DND-41 (cell line): ENCODE measurements around the gene PDE1C.

Source experiments
- ATAC-seq: fragments of 200-7000 bp; cut with Tn5 transposase; 3 replicates; pipeline ENCODE4 v1.9.1; 2021; ENCODE audit warnings: low read depth; ENCODE audit not compliant: insufficient read depth
- DNase-seq: peaks from one replicate; pipeline ENCODE4 v3.0.0-alpha.2; 2020
- H2AFZ ChIP-seq: 2 replicates; pipeline ENCODE4 v1.6.0; 2012; ENCODE audit warnings: low read depth, low read length
- H3K27ac ChIP-seq: 2 replicates; pipeline ENCODE4 v1.5.1; 2012; ENCODE audit warnings: low read length, inconsistent platforms
- H3K27me3 ChIP-seq: fragments of 200-600 bp; sonication (generic); 2 replicates; pipeline ENCODE4 v1.6.0; 2012; ENCODE audit warnings: low read length, mild to moderate bottlenecking, inconsistent platforms; ENCODE audit not compliant: insufficient read depth, poor library complexity
- H3K36me3 ChIP-seq: 2 replicates; pipeline ENCODE4 v1.5.1; 2012; ENCODE audit warnings: low read length, inconsistent platforms; ENCODE audit not compliant: insufficient read depth
- H3K4me1 ChIP-seq: 2 replicates; pipeline ENCODE4 v1.5.1; 2012; ENCODE audit warnings: mild to moderate bottlenecking, low read length; ENCODE audit not compliant: insufficient read depth
- H3K4me2 ChIP-seq: 2 replicates; pipeline ENCODE4 v1.6.0; 2012; ENCODE audit warnings: mild to moderate bottlenecking, moderate library complexity, low read length, inconsistent platforms; ENCODE audit not compliant: insufficient read depth
- H3K4me3 ChIP-seq, 2 experiments: fragments of 200-600 bp in 1 of 2; shearing (Covaris generic) in 1 of 2; 2 replicates each; pipeline ENCODE4 v1.5.1; 2012 to 2016; ENCODE audit warnings: inconsistent platforms in 2 of 2, low read length in 2 of 2, mild to moderate bottlenecking in 2 of 2, low read depth in 1 of 2, moderate library complexity in 1 of 2
- H3K79me2 ChIP-seq: 2 replicates; pipeline ENCODE4 v1.6.0; 2012; ENCODE audit warnings: low read length, inconsistent platforms; ENCODE audit not compliant: insufficient read depth
- H3K9ac ChIP-seq: 2 replicates; pipeline ENCODE4 v1.6.0; 2012; ENCODE audit warnings: low read depth, mild to moderate bottlenecking, inconsistent platforms, low read length, moderate library complexity
- H3K9me3 ChIP-seq: 2 replicates; pipeline ENCODE4 v1.5.1; 2012; ENCODE audit warnings: low read length, moderate library complexity, mild to moderate bottlenecking, inconsistent platforms; ENCODE audit not compliant: insufficient read depth, severe bottlenecking
- H4K20me1 ChIP-seq: 2 replicates; pipeline ENCODE4 v1.6.0; 2012; ENCODE audit warnings: low read length; ENCODE audit not compliant: insufficient read depth
- EZH2 ChIP-seq: IDR thresholded peaks from 3 replicates; pipeline ENCODE4 v1.6.1; 2012; ENCODE audit warnings: borderline replicate concordance, low read depth, mild to moderate bottlenecking, moderate library complexity, low read length, inconsistent platforms; ENCODE audit not compliant: severe bottlenecking
- TF ChIP-seq, protein P1 (sequence below): IDR thresholded peaks from 2 replicates; pipeline ENCODE4 v1.5.1; 2012; ENCODE audit warnings: borderline replicate concordance, low read length, moderate library complexity, mild to moderate bottlenecking; ENCODE audit not compliant: poor library complexity, severe bottlenecking; ENCODE audit errors: extremely low read depth

PDE1C gene

DNA sequence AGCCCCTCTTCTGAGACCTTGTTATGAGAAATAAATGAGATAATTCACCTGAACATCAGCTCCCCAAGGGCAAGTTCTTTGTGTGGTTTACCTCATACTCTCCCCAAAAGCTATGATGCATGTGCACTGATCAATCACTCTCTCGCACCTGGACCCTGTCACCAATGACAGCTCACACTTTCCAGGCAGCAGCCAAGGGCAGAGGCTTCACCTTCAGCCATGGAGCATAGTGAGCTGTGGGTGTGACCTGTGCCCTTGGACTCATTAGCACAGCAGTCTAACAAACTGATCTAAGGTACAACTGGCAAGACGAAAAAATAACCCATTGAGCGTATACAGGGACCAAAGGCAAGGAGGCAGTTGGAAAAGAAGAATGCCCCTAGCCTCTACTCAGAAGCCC is 17.0 kb downstream of the PDE1C start:
- no peak overlapping the region for H3K9ac ChIP-seq
- no peaks in the 10 kb centered on the region for H4K20me1 ChIP-seq
- DNase-seq (no peak), ATAC-seq (no peak)
- H3K4me2 ChIP-seq: no peak overlapping the region
- H3K27me3 ChIP-seq: peaks cover 3% of the 10 kb centered on the region
- no peaks in the 10 kb centered on the region for H3K36me3 ChIP-seq
- H3K9me3 ChIP-seq: no peaks in the 10 kb centered on the region
- H3K4me1 ChIP-seq: no peaks in the 10 kb centered on the region
- H3K79me2 ChIP-seq: no peaks in the 10 kb centered on the region
- TF ChIP-seq, protein P1, sequence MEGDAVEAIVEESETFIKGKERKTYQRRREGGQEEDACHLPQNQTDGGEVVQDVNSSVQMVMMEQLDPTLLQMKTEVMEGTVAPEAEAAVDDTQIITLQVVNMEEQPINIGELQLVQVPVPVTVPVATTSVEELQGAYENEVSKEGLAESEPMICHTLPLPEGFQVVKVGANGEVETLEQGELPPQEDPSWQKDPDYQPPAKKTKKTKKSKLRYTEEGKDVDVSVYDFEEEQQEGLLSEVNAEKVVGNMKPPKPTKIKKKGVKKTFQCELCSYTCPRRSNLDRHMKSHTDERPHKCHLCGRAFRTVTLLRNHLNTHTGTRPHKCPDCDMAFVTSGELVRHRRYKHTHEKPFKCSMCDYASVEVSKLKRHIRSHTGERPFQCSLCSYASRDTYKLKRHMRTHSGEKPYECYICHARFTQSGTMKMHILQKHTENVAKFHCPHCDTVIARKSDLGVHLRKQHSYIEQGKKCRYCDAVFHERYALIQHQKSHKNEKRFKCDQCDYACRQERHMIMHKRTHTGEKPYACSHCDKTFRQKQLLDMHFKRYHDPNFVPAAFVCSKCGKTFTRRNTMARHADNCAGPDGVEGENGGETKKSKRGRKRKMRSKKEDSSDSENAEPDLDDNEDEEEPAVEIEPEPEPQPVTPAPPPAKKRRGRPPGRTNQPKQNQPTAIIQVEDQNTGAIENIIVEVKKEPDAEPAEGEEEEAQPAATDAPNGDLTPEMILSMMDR: no peak
- TF ChIP-seq EZH2: no peak
- H3K4me3 ChIP-seq: no peak overlapping the region
- H2AFZ ChIP-seq: no peak overlapping the region
- H3K27ac ChIP-seq: no peak overlapping the region

DNA sequence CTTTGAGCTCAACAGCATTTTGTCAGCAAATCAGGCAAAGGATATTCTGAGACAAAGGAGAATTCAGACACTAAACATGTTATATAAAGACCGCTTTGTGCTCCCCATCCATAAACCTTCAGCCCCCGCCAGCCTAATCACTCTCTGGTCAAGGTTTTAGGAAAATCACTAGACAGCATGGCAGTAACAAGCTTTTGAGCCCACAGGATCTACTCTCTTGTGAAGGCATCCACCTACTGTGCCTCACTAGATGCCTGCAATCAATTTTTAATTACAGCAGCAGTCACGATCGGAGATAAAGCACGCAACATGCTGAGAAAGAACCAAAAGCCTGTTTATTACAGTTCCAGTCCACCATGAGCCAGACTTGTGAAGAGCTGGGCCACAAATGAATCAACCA is 19.1 kb downstream of the PDE1C start:
- no peaks in the 10 kb centered on the region for H3K9me3 ChIP-seq
- no peak overlapping the region for H3K4me2 ChIP-seq
- no peak overlapping the region for H3K9ac ChIP-seq
- no peaks in the 10 kb centered on the region for H3K27me3 ChIP-seq
- H3K27ac ChIP-seq: no peak overlapping the region
- H3K4me3 ChIP-seq: no peak overlapping the region
- TF ChIP-seq, protein P1: no peak
- H3K79me2 ChIP-seq: no peaks in the 10 kb centered on the region
- ATAC-seq (no peak), DNase-seq (no peak)
- no peak overlapping the region for H2AFZ ChIP-seq
- H3K4me1 ChIP-seq: no peaks in the 10 kb centered on the region
- H3K36me3 ChIP-seq: no peaks in the 10 kb centered on the region
- H4K20me1 ChIP-seq: no peaks in the 10 kb centered on the region

DNA sequence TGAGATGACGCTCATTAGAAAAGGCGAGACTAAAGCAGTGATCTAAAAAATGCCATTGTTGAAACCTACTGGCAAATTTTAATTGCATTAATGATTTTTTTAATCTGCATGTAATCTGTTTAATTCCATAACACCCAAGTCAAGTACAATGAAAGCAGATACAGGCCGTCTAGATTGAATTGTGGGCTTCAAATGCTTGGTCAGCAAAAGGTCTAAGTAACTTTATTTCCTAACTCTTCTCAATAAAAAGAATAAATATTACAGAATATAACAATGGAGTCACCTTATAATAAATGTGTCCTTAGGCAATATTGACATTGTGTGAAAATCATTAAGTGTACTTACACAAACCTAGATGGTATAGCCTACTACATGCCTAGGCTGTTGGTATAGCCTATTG is 20.6 kb downstream of the PDE1C start:
- Histone ChIP-seq H3K9ac (no peak overlapping the region), H3K4me3 (no peak overlapping the region), H2AFZ (no peak overlapping the region), H3K79me2 (no peaks in the 10 kb centered on the region), H3K4me2 (no peak overlapping the region), H3K9me3 (no peaks in the 10 kb centered on the region), H3K27ac (no peak overlapping the region), H3K36me3 (no peaks in the 10 kb centered on the region), H4K20me1 (no peaks in the 10 kb centered on the region), H3K27me3 (no peaks in the 10 kb centered on the region), H3K4me1 (no peaks in the 10 kb centered on the region)
- no peak for ATAC-seq
- TF ChIP-seq, protein P1: no peak
- TF ChIP-seq EZH2: no peak
- DNase-seq: no peak

DNA sequence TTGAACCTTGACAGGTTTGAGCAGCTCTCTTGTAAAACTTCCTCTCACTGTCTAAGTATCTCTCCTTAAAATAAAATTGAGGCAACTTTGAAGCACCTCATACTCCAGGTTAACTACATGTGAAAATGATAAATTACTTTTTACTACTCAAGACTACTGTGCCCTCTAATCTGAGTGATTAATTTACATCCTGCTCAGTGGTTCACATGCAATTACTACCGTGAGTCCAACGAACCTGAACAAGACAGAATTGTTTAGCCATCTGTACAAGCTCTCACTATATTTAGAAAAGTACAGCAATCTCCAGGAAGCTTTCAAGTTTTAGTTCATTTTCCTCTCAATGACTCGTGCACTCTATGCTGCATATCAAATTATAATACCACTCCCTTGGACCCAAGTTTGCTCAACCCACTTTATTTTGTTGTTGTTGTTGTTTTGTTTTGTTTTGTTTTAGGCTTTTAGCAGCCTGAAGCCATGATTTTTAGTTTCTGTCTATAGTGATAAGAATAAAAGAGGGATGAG is 21.2 kb downstream of the PDE1C start:
- no peaks in the 10 kb centered on the region for H4K20me1 ChIP-seq
- ATAC-seq (no peak), DNase-seq (no peak)
- no peaks in the 10 kb centered on the region for H3K27me3 ChIP-seq
- H3K27ac ChIP-seq: no peak overlapping the region
- no peaks in the 10 kb centered on the region for H3K79me2 ChIP-seq
- H3K4me1 ChIP-seq: no peaks in the 10 kb centered on the region
- H3K4me2 ChIP-seq: no peak overlapping the region
- H3K9ac ChIP-seq: no peak overlapping the region
- no peaks in the 10 kb centered on the region for H3K36me3 ChIP-seq
- no peak overlapping the region for H3K4me3 ChIP-seq
- H3K9me3 ChIP-seq: no peaks in the 10 kb centered on the region
- no peak for TF ChIP-seq EZH2
- TF ChIP-seq, protein P1: no peak
- no peak overlapping the region for H2AFZ ChIP-seq
